T47D (cell line): ENCODE results near the gene CCM2.
"Not testable (repeated sequence)": the region's sequence is repeated elsewhere in the genome, so short reads cannot be mapped to it uniquely, and the experiment has no call there.

Experiments used
- DNase-seq, 2 experiments: peaks; one replicate each; pipeline versions ENCODE4 v3.0.0 to v3.0.0-alpha.2; 2011 to 2012; ENCODE audit warnings: low read depth in 1 of 2, low spot score in 1 of 2
- JUND ChIP-seq: IDR thresholded peaks from 2 replicates; pipeline ENCODE4 v1.6.1; 2012; ENCODE audit warnings: low read depth
- in situ Hi-C: cut with HindIII; loops from 2 replicates; pipeline ENCODE4 v1.10.0; 2016; ENCODE audit warnings: low sequenced_read_pairs, low pct_unique_long_range_greater_than_20kb

The CCM2 gene

DNA sequence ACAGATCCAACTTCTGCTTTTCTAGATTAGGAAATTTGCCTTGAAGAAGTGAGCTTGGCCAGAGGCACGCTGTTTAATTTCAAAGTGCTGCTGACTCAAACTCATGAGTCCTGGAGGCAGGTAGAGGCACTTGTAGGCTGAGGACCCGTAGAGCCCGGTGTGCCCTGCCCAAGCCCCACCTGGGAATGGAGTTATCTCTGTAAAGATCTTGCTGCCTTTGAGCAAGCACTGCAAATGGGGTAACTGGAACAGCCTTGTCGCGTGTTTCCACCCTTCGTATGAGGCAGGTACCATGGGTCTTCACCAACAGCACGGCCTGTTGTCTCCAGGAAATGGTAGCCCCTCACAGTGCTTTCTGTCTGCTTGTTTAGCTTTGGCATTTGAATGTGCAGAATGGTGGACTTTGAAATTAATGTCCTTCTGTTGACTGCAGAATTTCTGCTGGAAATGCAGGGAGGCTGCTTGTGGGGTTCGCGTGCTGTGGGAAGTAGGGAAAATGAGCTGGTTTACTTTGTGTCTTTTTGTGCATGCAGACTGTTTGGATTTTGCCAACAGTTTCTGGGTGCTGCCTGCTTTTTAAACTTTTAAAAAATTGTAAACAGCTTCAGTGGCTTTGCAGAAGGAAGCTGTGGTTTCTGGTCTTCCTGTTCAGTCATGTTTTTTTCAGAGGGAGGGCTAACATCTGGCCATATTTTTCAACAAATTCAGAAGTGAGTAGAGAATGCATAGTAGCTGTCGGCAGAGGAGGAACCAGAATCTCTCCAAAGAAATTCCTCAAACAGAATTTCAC, 27.2 kb downstream of the CCM2 start:
- no peak for DNase-seq
- TF ChIP-seq JUND = no peak
- in situ Hi-C loops = no loop called here

DNA sequence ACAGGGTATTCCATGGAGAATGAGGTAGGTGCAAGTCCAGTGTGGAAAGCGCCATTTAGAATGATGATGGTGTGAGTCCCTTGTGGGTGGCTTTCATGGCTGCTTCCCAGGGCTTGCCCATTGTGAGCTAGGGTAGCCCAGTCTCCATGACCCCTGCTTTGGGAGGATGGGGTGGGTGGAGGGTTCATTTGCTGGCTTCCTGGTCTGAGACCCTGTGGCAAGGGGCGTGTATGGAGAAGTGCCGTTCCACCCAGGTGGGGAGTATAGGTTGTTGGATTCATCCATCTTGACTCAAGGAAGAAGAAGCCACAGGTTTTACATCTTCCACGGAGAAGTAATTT, 27.7 kb downstream of the CCM2 start:
- DNase-seq = no peak
- in situ Hi-C loops = no loop called here

DNA sequence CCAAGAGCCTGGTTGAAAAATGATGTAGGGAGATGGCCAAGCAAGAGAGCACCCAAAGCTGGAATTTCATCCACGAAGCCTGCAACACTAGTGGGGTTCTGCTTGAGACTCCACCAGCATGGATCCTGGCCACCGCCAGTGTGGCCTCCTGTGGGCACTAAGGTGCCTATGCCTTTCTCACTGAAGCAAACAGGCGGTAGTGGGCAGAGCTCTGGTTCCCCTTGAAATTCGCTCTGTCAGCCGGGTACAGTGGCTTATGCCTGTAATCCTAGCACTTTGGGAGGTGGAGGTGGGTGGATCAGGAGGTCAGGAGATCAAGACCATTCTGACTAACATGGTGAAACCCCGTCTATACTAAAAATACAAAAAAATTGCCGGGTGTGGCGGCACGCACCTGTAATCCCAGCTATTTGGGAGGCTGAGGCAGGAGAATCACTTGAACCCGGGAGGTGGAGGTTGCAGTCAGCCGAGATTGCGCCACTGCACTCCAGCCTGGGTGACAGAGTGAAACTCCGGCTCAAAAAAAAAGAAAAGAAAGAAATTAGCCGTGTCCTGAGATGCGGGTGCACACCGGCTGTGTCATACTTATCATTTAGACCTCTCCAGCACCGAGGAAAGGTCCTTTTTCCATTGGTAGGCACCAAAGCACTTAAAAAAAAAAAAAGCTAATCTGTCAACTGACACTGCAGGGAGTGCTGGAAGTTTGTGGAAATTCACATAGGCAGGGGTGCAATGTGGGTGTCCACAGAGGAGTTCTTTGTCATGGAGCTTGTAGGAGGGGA, 28.3 kb downstream of the CCM2 start:
- in situ Hi-C loops = no loop called here
- DNase-seq = no peak
- TF ChIP-seq JUND = no peak

More for the DNA sequence above, 27.7 kb downstream of the CCM2 start:
- TF ChIP-seq JUND = no peak

DNA sequence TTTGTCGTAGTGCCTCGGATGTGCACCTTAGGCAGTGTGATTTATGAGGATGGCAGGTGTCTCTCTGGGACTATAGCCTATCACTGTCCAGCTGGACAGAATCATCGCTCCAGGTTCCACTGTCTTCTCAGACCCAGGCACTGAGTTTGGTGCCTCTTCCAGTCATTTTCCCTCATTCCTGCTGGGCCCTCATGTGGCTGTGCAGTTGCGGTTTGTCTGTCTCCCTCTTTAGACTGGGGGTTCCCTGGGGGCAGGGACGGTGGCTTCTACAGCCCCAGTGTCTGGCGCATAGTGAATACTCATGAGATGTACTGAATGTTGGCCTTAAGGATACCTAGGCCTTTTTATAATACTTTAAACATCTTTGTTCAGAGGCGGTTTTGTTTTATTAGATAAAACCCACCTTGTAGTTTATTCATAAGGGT, 28.9 kb downstream of the CCM2 start:
- no peak for DNase-seq
- TF ChIP-seq JUND = no peak
- in situ Hi-C loops = no loop called here

DNA sequence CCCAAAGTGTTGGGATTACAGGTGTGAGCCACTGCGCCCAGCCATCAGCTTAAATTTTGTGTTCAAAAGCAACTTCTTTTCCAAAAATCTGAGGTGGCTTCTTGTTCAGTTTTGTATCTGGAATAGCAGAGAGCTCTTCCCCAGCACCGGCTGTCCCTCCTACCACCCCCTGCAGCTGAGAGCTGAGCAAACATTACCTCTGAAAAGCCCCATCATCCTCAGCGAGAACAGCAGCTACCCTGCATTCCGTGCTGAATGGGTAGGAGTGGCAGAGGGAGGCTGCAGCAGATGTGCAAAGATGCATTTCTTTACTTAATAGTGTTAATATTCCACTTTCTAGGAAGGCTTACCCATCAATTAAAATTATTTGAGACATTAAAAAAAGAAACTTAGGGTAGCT, 31.8 kb downstream of the CCM2 start:
- in situ Hi-C loops = no loop called here
- DNase-seq = no peak
- no peak for TF ChIP-seq JUND

DNA sequence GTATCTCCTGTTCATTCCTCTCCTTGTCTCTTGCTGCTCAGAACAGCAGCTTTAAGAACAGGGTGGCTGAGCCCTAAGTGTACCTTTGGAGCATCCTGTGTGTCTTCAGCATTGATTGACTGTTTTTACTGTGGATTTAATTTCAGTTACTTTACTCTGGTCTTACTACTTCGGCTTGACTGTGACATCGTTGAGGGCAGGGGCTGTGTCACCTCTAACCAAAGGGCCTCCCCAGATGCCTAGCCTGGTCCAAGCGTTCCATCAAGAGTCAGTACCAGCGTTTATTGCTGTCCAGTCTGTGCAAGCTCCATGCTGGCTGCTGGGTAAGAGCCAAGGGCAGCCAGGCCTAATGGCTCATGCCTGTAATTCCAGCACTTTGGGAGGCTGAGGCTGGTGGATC, 32.4 kb downstream of the CCM2 start:
- in situ Hi-C loops = no loop called here
- no peak for TF ChIP-seq JUND
- DNase-seq = no peak

DNA sequence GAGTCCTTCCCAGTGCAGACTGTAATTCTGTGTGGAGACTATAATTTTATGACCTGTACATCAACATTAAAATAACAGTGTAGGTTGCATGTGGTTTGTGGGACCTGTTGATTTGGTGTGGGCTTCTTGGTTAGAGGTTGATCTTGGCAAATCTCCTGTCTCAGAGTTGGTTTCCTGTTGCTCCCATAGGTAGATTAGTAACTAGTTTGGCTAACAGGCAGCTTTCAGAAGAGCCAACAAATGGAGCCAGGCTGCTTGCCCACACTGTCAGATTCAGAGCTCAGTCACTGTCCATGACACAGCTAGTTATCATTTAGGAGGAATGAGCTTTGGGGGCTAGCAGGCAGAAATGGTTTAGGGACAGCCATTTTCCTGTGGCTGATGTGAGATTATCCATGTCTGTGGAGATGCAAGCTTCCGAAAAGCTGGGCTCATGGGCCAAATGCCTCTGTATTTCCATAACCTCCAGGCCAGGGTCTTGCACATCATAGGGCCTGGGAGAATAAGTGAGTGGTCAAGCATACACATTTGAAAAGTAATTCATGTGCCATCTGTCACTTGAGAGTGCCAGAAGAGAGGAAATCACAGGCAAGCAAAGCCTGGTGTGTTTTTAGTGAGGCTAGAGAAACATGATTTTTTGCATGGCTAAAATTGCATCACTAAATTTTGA, 33.4 kb downstream of the CCM2 start:
- in situ Hi-C loops = no loop called here
- no peak for TF ChIP-seq JUND
- DNase-seq = no peak

DNA sequence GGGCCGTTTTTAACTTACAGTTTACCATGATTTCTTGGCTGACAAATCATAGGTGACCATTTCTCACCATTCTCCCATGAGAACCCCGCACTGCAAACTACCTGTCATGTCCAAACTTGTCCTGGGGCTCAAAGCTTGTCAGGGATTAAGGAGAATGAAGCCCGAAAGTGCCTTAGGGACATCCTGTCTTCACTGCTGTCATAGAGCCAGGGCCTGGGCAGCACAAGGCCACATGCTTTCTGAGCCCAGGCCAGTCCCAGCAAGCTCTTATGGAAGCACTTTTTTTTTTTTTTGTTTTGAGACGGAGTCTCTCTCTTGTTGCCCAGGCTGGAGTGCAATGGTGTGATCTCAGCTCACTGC, 33.9 kb downstream of the CCM2 start:
- in situ Hi-C loops = no loop called here
- peak in 1 of 2 experiments; percentile 84 for DNase-seq
- no peak for TF ChIP-seq JUND

DNA sequence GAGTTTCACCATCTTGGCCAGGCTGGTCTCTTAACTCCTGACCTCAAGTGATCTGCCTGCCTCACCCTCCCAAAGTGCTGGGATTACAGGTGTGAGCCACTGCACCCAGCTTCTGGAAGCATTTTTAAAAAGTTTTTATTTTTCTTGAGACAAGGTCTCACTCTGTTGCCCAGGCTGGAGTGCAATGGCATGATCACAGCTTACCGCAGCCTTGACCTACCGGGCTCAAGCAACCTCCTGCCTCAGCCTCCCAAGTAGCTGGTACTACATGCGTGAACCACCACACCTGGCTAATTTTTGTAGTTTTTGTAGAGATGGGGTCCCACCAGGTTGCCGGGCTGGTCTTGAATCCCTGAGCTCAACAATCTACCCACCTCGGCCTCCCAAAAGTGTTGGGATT, 34.7 kb downstream of the CCM2 start:
- in situ Hi-C loops, DNase-seq: not testable (repeated sequence)

DNA sequence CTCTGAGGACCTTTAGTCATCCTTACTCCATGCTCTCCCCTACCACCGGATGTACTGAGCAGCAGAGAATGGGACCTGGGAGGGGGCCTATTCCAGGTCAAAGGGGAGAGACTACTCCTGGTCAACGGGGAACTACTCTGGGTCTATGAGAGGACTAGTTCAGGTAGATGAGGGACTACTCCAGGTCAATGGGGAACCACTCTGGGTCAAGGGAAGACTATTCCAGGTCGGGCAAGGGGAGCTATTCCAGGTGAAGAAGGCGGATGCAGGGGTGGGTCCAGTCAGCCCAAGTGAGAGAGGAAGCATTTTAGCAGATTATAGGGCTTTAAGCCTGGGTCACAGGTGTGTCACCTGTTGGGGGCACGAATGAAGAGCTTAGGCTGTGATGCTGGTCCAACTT, 35.4 kb downstream of the CCM2 start:
- in situ Hi-C loops = no loop called here
- no peak for DNase-seq
- TF ChIP-seq JUND = no peak

DNA sequence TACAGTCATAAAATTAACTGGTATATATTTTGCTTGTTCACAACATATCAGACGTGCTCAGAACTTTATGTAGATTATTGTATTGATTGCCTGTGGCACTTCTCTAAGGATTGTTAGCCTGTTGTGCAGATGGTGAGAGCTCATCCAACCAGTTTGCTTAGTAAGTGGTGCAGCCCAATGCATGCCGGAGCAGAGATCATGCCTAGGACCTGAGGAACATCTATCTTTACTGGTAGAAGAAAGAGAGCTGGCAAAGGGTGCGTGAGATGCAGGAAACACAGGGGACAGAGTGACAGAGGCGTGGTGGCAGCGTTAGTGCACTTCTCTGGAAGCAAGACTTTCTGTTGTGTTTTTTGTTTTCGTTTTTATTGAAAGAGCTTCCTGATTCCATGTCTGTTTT, 35.9 kb downstream of the CCM2 start:
- peak; percentile 61 to 73 for DNase-seq
- in situ Hi-C loops = no loop called here
- TF ChIP-seq JUND = no peak

DNA sequence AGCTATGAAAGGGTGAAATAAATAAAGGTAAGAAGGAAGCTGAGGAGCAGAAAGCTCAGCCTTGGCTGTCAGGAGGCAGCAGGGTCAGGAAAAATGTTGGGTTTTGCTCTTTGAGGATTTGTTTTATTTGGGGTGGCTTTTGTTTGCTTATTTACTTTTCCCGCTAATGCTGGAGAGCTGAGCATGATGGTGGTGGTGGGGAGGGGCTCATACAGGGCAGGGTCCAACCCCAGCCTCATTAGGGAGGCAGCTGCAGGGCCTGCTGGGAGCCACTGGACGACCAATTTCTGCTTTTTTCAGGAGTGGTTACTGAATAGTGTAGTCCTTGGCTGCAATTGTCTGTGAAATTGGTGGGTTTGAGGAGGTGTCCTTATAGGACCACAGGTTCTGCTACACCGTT, 36.3 kb downstream of the CCM2 start:
- no peak for TF ChIP-seq JUND
- DNase-seq = no peak
- in situ Hi-C loops = no loop called here

DNA sequence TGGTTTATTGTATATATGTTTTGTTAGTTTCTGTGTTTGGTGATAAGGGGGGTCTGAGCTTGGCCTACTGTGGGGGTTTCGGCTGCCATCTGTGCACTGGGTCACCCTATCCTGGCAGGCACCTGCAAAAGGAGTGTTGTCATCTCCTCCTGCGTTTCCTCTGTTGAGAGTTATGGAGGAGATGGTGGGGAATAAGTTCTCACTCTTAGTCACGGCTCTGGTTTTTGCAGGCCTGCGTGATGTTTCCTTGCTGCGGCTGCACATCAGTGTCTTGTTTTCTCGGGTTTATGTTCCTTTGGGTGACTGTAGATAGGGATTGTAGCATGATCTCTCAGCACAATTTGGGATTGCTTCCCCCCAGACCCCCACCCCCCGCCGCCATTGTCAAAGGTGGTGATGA, 36.8 kb downstream of the CCM2 start:
- no peak for TF ChIP-seq JUND
- in situ Hi-C loops = no loop called here
- DNase-seq = no peak
